Nephron (organoid): Measurements from ENCODE around the gene NDUFAF5.

Experiments
- H3K27ac Mint-ChIP-seq, 3 experiments: 2 replicates each; pipeline ENCODE4 v1.8.0; 2020; ENCODE audit warnings: mixed read lengths in 3 of 3, mild to moderate bottlenecking in 2 of 3, moderate library complexity in 1 of 3
- H3K27me3 Mint-ChIP-seq: 2 replicates; pipeline ENCODE4 v1.8.0; 2021; ENCODE audit warnings: low read depth, mild to moderate bottlenecking, moderate library complexity, mixed read lengths
- H3K36me3 Mint-ChIP-seq: 2 replicates; pipeline ENCODE4 v1.8.0; 2020; ENCODE audit warnings: low read depth, mixed read lengths
- H3K4me1 Mint-ChIP-seq: 2 replicates; pipeline ENCODE4 v1.8.0; 2020; ENCODE audit warnings: mixed read lengths
- H3K4me3 Mint-ChIP-seq, 3 experiments: 2 replicates each; pipeline ENCODE4 v1.8.0; 2020; ENCODE audit warnings: mild to moderate bottlenecking in 3 of 3, mixed read lengths in 3 of 3, moderate library complexity in 2 of 3
- H3K9me3 Mint-ChIP-seq: 2 replicates; pipeline ENCODE4 v1.8.0; 2020; ENCODE audit warnings: mixed read lengths
- TF ChIP-seq, protein P1 (sequence below), 3 experiments: fragments of 200-600 bp; sonication (generic); IDR thresholded peaks; one replicate each; pipeline ENCODE4 v1.5.0; 2021; ENCODE audit warnings: antibody characterized with exemption in 3 of 3; ENCODE audit not compliant: unreplicated experiment in 3 of 3

The NDUFAF5 gene

DNA sequence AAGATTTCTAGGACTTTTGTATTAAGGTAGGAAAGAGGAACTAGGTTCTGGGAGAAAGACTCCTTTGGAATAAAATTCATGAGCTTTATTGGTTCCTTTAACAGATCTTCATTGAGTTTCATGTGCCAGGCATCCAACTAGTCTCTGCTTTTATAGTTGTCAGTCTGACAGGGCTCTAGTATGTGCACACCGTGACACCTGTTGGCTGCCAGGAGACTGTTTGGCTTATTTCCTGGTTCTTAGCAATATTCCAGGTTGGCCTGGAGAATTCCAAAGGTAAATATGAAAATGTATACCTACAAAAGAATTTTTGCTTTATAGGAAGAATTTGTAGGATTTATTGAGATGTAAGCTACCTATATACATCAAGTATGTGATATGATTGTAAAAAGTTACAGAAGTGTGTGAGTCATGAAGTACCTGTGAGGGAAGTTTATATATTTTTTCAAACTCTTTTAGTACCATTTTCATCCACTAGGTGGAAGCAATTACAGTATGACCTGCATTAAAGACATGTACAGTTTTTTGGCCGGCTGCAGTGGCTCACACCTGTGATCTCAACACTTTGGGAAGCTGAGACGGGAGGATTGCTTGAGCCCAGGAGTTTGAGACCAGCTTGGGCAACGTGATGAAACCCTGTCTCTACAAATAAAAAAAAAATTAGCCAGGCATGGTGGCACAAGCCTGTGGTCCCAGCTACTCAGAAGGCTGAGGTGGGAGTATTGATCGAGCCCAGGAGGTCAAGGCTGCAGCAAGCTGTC is 35.2 kb downstream of the NDUFAF5 start:
- Mint-ChIP-seq H3K4me3 (no peak overlapping the region), H3K4me1 (no peaks in the 10 kb centered on the region), H3K27me3 (no peaks in the 10 kb centered on the region), H3K9me3 (no peaks in the 10 kb centered on the region), H3K27ac (no peak overlapping the region), H3K36me3 (peaks cover 27% of the 10 kb centered on the region)
- TF ChIP-seq, protein P1, sequence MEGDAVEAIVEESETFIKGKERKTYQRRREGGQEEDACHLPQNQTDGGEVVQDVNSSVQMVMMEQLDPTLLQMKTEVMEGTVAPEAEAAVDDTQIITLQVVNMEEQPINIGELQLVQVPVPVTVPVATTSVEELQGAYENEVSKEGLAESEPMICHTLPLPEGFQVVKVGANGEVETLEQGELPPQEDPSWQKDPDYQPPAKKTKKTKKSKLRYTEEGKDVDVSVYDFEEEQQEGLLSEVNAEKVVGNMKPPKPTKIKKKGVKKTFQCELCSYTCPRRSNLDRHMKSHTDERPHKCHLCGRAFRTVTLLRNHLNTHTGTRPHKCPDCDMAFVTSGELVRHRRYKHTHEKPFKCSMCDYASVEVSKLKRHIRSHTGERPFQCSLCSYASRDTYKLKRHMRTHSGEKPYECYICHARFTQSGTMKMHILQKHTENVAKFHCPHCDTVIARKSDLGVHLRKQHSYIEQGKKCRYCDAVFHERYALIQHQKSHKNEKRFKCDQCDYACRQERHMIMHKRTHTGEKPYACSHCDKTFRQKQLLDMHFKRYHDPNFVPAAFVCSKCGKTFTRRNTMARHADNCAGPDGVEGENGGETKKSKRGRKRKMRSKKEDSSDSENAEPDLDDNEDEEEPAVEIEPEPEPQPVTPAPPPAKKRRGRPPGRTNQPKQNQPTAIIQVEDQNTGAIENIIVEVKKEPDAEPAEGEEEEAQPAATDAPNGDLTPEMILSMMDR (IDR thresholded peaks at IDR 0.05; ENCODE audit: unreplicated experiment in 3 of 3): peak; percentile 55 to 69 (median 65)

DNA sequence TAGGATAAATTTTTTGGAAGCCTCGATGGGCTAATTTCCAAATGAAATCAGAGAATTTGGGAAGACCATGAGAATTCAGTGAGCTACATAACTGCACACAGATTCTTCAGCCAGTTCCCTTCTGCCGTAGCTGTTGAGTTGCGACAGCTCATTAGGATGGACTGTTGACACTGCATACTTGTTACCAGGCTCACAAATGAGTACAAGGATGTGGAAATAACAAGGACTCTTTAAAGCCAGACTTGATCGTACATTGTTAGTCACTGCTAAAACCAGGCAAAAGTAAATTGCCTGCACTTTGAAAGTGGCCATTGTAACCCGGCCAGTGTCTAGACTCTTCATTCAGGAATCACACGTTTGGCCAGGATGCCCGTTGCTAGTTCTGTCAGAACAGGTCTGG is 37.0 kb downstream of the NDUFAF5 start:
- TF ChIP-seq, protein P1 (IDR thresholded peaks at IDR 0.05; ENCODE audit: unreplicated experiment in 3 of 3): no peak
- H3K4me3 Mint-ChIP-seq: no peak overlapping the region
- H3K4me1 Mint-ChIP-seq: no peaks in the 10 kb centered on the region
- H3K36me3 Mint-ChIP-seq: peaks cover 17% of the 10 kb centered on the region
- no peaks in the 10 kb centered on the region for H3K27me3 Mint-ChIP-seq
- no peak overlapping the region for H3K27ac Mint-ChIP-seq
- no peaks in the 10 kb centered on the region for H3K9me3 Mint-ChIP-seq

DNA sequence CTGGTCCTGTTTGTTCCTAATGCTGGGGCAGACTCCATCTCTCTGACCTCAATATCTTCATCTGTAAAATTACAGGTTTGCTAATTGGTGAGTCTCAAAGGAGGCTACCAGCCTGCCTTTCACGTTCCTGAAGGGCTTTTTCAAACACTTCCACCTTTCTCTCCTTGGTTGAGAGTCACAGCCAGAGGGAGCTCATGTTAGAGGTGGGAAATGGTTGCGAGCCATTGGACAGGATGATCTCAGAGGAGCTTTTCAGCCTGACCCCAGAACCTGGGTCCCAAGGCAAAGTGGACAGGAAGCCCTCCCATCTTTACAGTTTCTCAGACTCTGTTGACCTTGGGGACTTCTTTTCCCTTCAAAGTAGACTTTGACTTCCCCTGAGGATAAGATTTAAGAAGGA is 37.6 kb downstream of the NDUFAF5 start:
- H3K4me1 Mint-ChIP-seq: no peaks in the 10 kb centered on the region
- H3K4me3 Mint-ChIP-seq: no peak overlapping the region
- TF ChIP-seq, protein P1 (IDR thresholded peaks at IDR 0.05; ENCODE audit: unreplicated experiment in 3 of 3): no peak
- no peak overlapping the region for H3K27ac Mint-ChIP-seq
- peaks cover 16% of the 10 kb centered on the region for H3K36me3 Mint-ChIP-seq
- no peaks in the 10 kb centered on the region for H3K9me3 Mint-ChIP-seq
- no peaks in the 10 kb centered on the region for H3K27me3 Mint-ChIP-seq

DNA sequence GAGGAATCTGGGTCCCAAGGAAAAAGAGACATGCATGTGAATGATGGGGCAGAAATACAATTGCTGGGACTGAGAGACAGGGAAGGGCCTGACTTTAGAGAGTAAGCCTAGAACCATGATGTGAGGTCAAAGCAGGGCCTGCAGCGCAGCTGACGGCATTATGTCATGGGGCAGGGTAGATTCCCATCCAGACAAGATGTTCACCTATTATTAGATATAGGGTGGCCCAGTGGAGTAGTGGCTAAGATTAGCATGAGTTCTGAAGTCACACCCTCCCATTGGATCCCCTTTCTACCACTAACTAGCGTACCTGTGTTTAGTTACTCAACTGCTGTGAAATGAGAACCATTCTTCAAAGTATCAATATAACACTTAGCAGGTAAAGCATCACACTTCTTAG is 39.6 kb downstream of the NDUFAF5 start:
- Mint-ChIP-seq H3K4me3 (no peak overlapping the region), H3K27me3 (no peaks in the 10 kb centered on the region), H3K9me3 (no peaks in the 10 kb centered on the region), H3K27ac (no peak overlapping the region), H3K4me1 (no peaks in the 10 kb centered on the region), H3K36me3 (peaks cover 9% of the 10 kb centered on the region)
- TF ChIP-seq, protein P1 (IDR thresholded peaks at IDR 0.05; ENCODE audit: unreplicated experiment in 3 of 3): no peak

DNA sequence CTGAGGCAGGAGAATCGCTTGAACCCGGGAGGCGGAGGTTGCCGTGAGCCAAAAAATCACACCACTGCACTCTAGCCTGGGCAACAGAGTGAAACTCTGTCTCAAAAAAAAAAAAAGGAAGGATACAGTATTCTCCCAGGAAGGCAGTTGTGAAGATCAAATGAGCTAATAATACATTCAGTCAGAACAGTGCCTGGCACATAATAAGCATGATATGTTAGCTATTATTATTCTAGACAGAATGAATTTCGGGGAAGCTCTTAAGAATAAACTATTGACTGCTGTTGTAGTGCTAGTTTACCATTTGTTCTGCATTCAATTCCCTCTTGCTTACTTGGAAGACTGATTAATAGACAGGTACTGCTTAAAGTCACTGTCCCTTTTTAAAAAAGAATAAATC is 40.6 kb downstream of the NDUFAF5 start:
- H3K36me3 Mint-ChIP-seq: peaks cover 4% of the 10 kb centered on the region
- no peaks in the 10 kb centered on the region for H3K27me3 Mint-ChIP-seq
- no peaks in the 10 kb centered on the region for H3K4me1 Mint-ChIP-seq
- H3K4me3 Mint-ChIP-seq: no peak overlapping the region
- no peak overlapping the region for H3K27ac Mint-ChIP-seq
- no peaks in the 10 kb centered on the region for H3K9me3 Mint-ChIP-seq
- TF ChIP-seq, protein P1 (IDR thresholded peaks at IDR 0.05; ENCODE audit: unreplicated experiment in 3 of 3): no peak

DNA sequence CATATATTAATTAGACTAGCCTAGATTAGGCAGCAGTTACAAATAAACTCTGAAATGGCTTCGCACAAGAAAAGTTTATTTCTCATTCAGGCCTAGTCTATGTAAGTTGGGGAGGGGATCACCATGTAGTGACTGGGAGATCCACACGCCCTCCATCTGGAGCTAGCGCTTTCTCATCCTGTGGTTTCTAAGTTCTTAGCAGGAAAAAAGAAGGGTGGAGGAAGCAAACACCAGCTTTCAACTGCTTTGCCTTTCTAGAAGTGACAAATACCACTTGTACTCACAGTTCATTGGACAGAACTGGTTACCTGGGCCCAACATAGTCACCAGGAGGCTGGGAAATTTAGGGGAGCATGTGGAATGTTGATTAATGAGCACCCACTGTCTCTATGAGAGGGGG is 46.6 kb downstream of the NDUFAF5 start:
- TF ChIP-seq, protein P1 (IDR thresholded peaks at IDR 0.05; ENCODE audit: unreplicated experiment in 3 of 3): no peak
- Mint-ChIP-seq H3K27me3 (no peaks in the 10 kb centered on the region), H3K4me1 (no peaks in the 10 kb centered on the region), H3K4me3 (no peak overlapping the region), H3K9me3 (peaks cover 3% of the 10 kb centered on the region), H3K27ac (no peak overlapping the region), H3K36me3 (no peaks in the 10 kb centered on the region)
